Measurements from ENCODE around the gene SLC51A. TPM values are rescaled to one million over a fixed set of nuclear protein-coding genes. Genes with fewer than 3 reads are reported as not detected.

Gene SLC51A
- total and polyA plus RNA-seq, 2 of the 13 experiments (the other 11 are each of a cell fraction or from before 2014, with no cell fraction given): 4.3 to 48.8 TPM

DNA sequence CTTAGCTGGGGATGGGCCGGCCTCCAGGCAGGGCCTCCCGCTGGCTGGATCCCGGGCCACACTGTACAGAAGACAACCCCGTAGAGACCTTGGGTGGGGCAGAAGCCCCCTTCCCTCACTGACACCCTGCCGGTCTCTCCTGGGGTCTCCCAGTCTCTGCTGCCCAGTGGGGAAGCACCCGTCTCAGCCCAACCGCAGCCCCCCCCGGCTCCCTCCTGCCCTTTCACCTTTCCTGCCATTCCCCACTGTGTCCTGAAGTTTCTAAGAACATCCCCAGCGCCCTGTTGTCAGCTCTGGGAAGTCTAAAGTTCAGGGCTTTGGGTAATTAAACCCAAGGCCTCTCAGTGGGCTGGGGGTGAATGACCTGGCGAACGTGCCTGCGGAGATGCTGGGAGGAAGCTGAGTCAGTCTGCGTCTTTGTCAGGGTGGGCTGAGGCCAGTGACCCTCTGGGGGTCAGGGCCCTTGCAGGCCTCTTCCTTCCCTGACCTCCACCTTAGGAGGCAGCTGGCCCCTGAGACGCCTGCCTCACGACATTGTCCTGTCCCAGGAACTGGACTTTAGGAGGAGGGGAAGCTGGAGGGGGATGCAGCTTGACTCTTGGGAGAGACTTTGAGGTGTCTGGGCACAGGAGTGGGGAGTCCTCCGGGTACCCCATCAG is 1.4 kb upstream of the SLC51A start (continued):
- TF ChIP-seq, protein P1, sequence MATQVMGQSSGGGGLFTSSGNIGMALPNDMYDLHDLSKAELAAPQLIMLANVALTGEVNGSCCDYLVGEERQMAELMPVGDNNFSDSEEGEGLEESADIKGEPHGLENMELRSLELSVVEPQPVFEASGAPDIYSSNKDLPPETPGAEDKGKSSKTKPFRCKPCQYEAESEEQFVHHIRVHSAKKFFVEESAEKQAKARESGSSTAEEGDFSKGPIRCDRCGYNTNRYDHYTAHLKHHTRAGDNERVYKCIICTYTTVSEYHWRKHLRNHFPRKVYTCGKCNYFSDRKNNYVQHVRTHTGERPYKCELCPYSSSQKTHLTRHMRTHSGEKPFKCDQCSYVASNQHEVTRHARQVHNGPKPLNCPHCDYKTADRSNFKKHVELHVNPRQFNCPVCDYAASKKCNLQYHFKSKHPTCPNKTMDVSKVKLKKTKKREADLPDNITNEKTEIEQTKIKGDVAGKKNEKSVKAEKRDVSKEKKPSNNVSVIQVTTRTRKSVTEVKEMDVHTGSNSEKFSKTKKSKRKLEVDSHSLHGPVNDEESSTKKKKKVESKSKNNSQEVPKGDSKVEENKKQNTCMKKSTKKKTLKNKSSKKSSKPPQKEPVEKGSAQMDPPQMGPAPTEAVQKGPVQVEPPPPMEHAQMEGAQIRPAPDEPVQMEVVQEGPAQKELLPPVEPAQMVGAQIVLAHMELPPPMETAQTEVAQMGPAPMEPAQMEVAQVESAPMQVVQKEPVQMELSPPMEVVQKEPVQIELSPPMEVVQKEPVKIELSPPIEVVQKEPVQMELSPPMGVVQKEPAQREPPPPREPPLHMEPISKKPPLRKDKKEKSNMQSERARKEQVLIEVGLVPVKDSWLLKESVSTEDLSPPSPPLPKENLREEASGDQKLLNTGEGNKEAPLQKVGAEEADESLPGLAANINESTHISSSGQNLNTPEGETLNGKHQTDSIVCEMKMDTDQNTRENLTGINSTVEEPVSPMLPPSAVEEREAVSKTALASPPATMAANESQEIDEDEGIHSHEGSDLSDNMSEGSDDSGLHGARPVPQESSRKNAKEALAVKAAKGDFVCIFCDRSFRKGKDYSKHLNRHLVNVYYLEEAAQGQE (IDR thresholded peaks at IDR 0.05; ENCODE audit: borderline replicate concordance in 1 of 2, low read depth in 1 of 2, low read length in 2 of 2): peak in 1 of 2 experiments; percentile 63; a peak in 1 of 4 replicates
- TF ChIP-seq PAXIP1 (CRISPR knock-in tag; conservative IDR thresholded peaks at IDR 0.05): peak; percentile 99
- TF ChIP-seq ATF5 (CRISPR knock-in tag; IDR thresholded peaks at IDR 0.05; ENCODE audit: low read depth): no peak
- peak; percentile 57; the same call in 1 of the 2 replicates for TF ChIP-seq ZNF431 (CRISPR knock-in tag; IDR thresholded peaks at IDR 0.05; ENCODE audit: borderline replicate concordance, low read depth)
- peak; percentile 74 for TF ChIP-seq REPIN1 (CRISPR knock-in tag; IDR thresholded peaks at IDR 0.05; ENCODE audit: borderline replicate concordance, low read depth)
- TF ChIP-seq ZNF770 (CRISPR knock-in tag; IDR thresholded peaks at IDR 0.05): peak; percentile 91
- TF ChIP-seq MAX (IDR thresholded peaks at IDR 0.05): peak; percentile 73
- TF ChIP-seq RBM22 (optimal IDR thresholded peaks at IDR 0.05; ENCODE audit: low read length): no peak
- no peak for TF ChIP-seq MATR3 (CRISPR knock-in tag; IDR thresholded peaks at IDR 0.05)
- TF ChIP-seq CEBPB (IDR thresholded peaks at IDR 0.05; ENCODE audit: borderline replicate concordance, low read depth, low read length): no peak
- TF ChIP-seq, protein P2, sequence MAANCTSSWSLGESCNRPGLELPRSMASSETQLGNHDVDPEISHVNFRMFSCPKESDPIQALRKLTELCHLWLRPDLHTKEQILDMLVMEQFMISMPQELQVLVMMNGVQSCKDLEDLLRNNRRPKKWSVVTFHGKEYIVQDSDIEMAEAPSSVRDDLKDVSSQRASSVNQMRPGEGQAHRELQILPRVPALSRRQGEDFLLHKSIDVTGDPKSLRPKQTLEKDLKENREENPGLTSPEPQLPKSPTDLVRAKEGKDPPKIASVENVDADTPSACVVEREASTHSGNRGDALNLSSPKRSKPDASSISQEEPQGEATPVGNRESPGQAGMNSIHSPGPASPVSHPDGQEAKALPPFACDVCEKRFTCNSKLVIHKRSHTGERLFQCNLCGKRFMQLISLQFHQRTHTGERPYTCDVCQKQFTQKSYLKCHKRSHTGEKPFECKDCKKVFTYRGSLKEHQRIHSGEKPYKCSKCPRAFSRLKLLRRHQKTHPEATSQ (CRISPR knock-in tag; IDR thresholded peaks at IDR 0.05; ENCODE audit: borderline replicate concordance): peak; percentile 61; the same call in 1 of the 2 replicates
- no peak for TF ChIP-seq RFXANK (CRISPR knock-in tag; IDR thresholded peaks at IDR 0.05)
- no peak for TF ChIP-seq SP1 (IDR thresholded peaks at IDR 0.05)
- no peak for TF ChIP-seq SP1 (CRISPR knock-in tag; IDR thresholded peaks at IDR 0.05)
- peak; percentile 70; the same call in 1 of the 2 replicates for TF ChIP-seq YEATS4 (CRISPR knock-in tag; IDR thresholded peaks at IDR 0.05; ENCODE audit: borderline replicate concordance)
- peak; percentile 90 for TF ChIP-seq ZNF292 (CRISPR knock-in tag; IDR thresholded peaks at IDR 0.05; ENCODE audit: borderline replicate concordance, low read depth)
- TF ChIP-seq ZFP82 (CRISPR knock-in tag; IDR thresholded peaks at IDR 0.05; ENCODE audit: borderline replicate concordance): peak; percentile 17; the same call in 1 of the 2 replicates
